Measurements from ENCODE around the gene SULT1E1. TPM values are rescaled to one million over a fixed set of nuclear protein-coding genes. Genes with fewer than 3 reads are reported as not detected.

SULT1E1 gene
- total RNA-seq, 1 experiment from 2014 or later = 0.43 TPM

GRCh38 chr4:69860521-69861298 lies 765 bp upstream of the SULT1E1 start:
- no peak for TF ChIP-seq CTCF (IDR thresholded peaks at IDR 0.05; ENCODE audit: insufficient read depth in 1 of 2, low read depth in 1 of 2, low read length in 1 of 2, severe bottlenecking in 1 of 2, unreplicated experiment in 1 of 2)
- Histone ChIP-seq H3K36me3 (ENCODE audit: control insufficient read depth, insufficient read depth, low read length) (no peaks in the 10 kb centered on the region), H3K9me3 (no peaks in the 10 kb centered on the region), H3K4me3 (ENCODE audit: low read depth, low read length) (no peak overlapping the region), H3K4me1 (peaks cover 19% of the 10 kb centered on the region), H3K27me3 (replicated peaks; ENCODE audit: control insufficient read depth, insufficient read depth, low read length) (no peaks in the 10 kb centered on the region)
- Mint-ChIP-seq H3K9me3 (ENCODE audit: unreplicated experiment) (peaks cover 14% of the 10 kb centered on the region), H3K4me1 (ENCODE audit: low read depth, unreplicated experiment) (peaks cover 6% of the 10 kb centered on the region), H3K27ac (ENCODE audit: unreplicated experiment) (no peak overlapping the region), H3K27me3 (ENCODE audit: insufficient read depth, unreplicated experiment) (no peaks in the 10 kb centered on the region), H3K36me3 (ENCODE audit: insufficient read depth, unreplicated experiment) (no peaks in the 10 kb centered on the region), H3K4me3 (ENCODE audit: unreplicated experiment) (no peak overlapping the region)
- intact Hi-C loops (cut with micrococcal nuclease; ENCODE audit: unreplicated experiment) = no loop called here
- BruUV-seq (replicated peaks) = no TSS peak
- ChIA-PET POLR2A (no interaction called here), CTCF (no interaction called here)
- no peak for DNase-seq

GRCh38 chr4:69859140-69859685 lies 732 bp downstream of the SULT1E1 start:
- peaks cover 6% of the 10 kb centered on the region for H3K4me1 Mint-ChIP-seq (ENCODE audit: low read depth, unreplicated experiment)
- no peaks in the 10 kb centered on the region for H3K36me3 ChIP-seq (ENCODE audit: control insufficient read depth, insufficient read depth, low read length)
- no peaks in the 10 kb centered on the region for H3K36me3 Mint-ChIP-seq (ENCODE audit: insufficient read depth, unreplicated experiment)
- BruUV-seq (replicated peaks) = no TSS peak
- H3K4me3 ChIP-seq (ENCODE audit: low read depth, low read length) = no peak overlapping the region
- POLR2A ChIA-PET = no interaction called here
- peaks cover 19% of the 10 kb centered on the region for H3K4me1 ChIP-seq
- CTCF ChIA-PET = no interaction called here
- no peak for DNase-seq
- H3K9me3 ChIP-seq = no peaks in the 10 kb centered on the region
- no peaks in the 10 kb centered on the region for H3K27me3 Mint-ChIP-seq (ENCODE audit: insufficient read depth, unreplicated experiment)
- no peak overlapping the region for H3K4me3 Mint-ChIP-seq (ENCODE audit: unreplicated experiment)
- TF ChIP-seq CTCF (IDR thresholded peaks at IDR 0.05; ENCODE audit: insufficient read depth in 1 of 2, low read depth in 1 of 2, low read length in 1 of 2, severe bottlenecking in 1 of 2, unreplicated experiment in 1 of 2) = no peak
- peaks cover 14% of the 10 kb centered on the region for H3K9me3 Mint-ChIP-seq (ENCODE audit: unreplicated experiment)
- intact Hi-C loops (cut with micrococcal nuclease; ENCODE audit: unreplicated experiment) = no loop called here
- no peak overlapping the region for H3K27ac Mint-ChIP-seq (ENCODE audit: unreplicated experiment)
- no peaks in the 10 kb centered on the region for H3K27me3 ChIP-seq (replicated peaks; ENCODE audit: control insufficient read depth, insufficient read depth, low read length)

GRCh38 chr4:69858690-69859089 lies 1.3 kb downstream of the SULT1E1 start:
- no peak overlapping the region for H3K4me3 Mint-ChIP-seq (ENCODE audit: unreplicated experiment)
- peaks cover 14% of the 10 kb centered on the region for H3K9me3 Mint-ChIP-seq (ENCODE audit: unreplicated experiment)
- no peaks in the 10 kb centered on the region for H3K27me3 ChIP-seq (replicated peaks; ENCODE audit: control insufficient read depth, insufficient read depth, low read length)
- no peaks in the 10 kb centered on the region for H3K36me3 Mint-ChIP-seq (ENCODE audit: insufficient read depth, unreplicated experiment)
- peaks cover 6% of the 10 kb centered on the region for H3K4me1 Mint-ChIP-seq (ENCODE audit: low read depth, unreplicated experiment)
- TSS peak; percentile 29 for BruUV-seq (replicated peaks)
- ChIA-PET CTCF (no interaction called here), POLR2A (no interaction called here)
- intact Hi-C loops (cut with micrococcal nuclease; ENCODE audit: unreplicated experiment) = no loop called here
- no peaks in the 10 kb centered on the region for H3K36me3 ChIP-seq (ENCODE audit: control insufficient read depth, insufficient read depth, low read length)
- H3K27ac Mint-ChIP-seq (ENCODE audit: unreplicated experiment) = no peak overlapping the region
- H3K27me3 Mint-ChIP-seq (ENCODE audit: insufficient read depth, unreplicated experiment) = no peaks in the 10 kb centered on the region
- no peaks in the 10 kb centered on the region for H3K9me3 ChIP-seq
- no peak overlapping the region for H3K4me3 ChIP-seq (ENCODE audit: low read depth, low read length)
- H3K4me1 ChIP-seq = peaks cover 19% of the 10 kb centered on the region
- TF ChIP-seq CTCF (IDR thresholded peaks at IDR 0.05; ENCODE audit: insufficient read depth in 1 of 2, low read depth in 1 of 2, low read length in 1 of 2, severe bottlenecking in 1 of 2, unreplicated experiment in 1 of 2) = no peak
- DNase-seq = no peak
